HEK293 (cell line): ENCODE data around the gene QPCTL.

Experiments
- CTCF ChIA-PET: fragments of 350-600 bp; formaldehyde crosslinking; extraction: SDS; loops from one replicate; lab custom pipeline; 2021; ENCODE audit warnings: antibody characterized with exemption; lab: Yijun Ruan, JAX
- POLR2A ChIA-PET: fragments of 300-600 bp; formaldehyde crosslinking; extraction: SDS; loops from one replicate; lab custom pipeline; 2020; ENCODE audit warnings: antibody characterized with exemption, inconsistent platforms; lab: Yijun Ruan, JAX
- H3K27ac ChIP-seq: fragments of 200-500 bp; sonication (Bioruptor generic); 2 replicates; pipeline ENCODE4 v1.5.1; 2014; ENCODE audit warnings: low read depth, low read length, control low read depth, inconsistent platforms; ENCODE audit errors: extremely low read depth
- H3K36me3 ChIP-seq, 2 experiments: fragments of 200-500 bp in 1 of 2; sonication (Bioruptor generic) in 1 of 2; 1 replicate in 1 of 2; 2 replicates in 1 of 2; pipeline ENCODE4 v1.5.1; 2014 to 2017; ENCODE audit warnings: inconsistent platforms in 2 of 2, low read length in 2 of 2; ENCODE audit not compliant: control insufficient read depth in 2 of 2, insufficient read depth in 1 of 2
- H3K4me1 ChIP-seq: fragments of 200-500 bp; sonication (Bioruptor generic); 2 replicates; pipeline ENCODE4 v1.5.1; 2014; ENCODE audit warnings: mild to moderate bottlenecking, low read length, inconsistent platforms; ENCODE audit not compliant: control insufficient read depth, insufficient read depth
- H3K4me3 ChIP-seq: 2 replicates; pipeline ENCODE4 v1.5.1; 2011; ENCODE audit warnings: low read depth, mild to moderate bottlenecking, control low read depth, low read length, moderate library complexity
- H3K9me3 ChIP-seq: fragments of 200-500 bp; sonication (Bioruptor generic); 2 replicates; pipeline ENCODE4 v1.5.1; 2014; ENCODE audit warnings: low read depth, low read length, inconsistent platforms; ENCODE audit not compliant: control insufficient read depth, insufficient read depth
- GLIS1 ChIP-seq: fragments of 450-650 bp; formaldehyde crosslinking; IDR thresholded peaks from 2 replicates; pipeline ENCODE4 v1.5.1; 2016; ENCODE audit warnings: missing biosample characterization, missing genetic modification characterization
- IKZF3 ChIP-seq: fragments of 450-650 bp; IDR thresholded peaks from 2 replicates; pipeline ENCODE4 v1.5.0; 2018; ENCODE audit warnings: missing biosample characterization, mild to moderate bottlenecking, missing genetic modification characterization, moderate library complexity
- KLF9 ChIP-seq: fragments of 450-650 bp; formaldehyde crosslinking; IDR thresholded peaks from 2 replicates; pipeline ENCODE4 v1.5.1; 2016; ENCODE audit warnings: missing biosample characterization, missing genetic modification characterization, low read depth
- MEIS1 ChIP-seq: sonication (generic); formaldehyde crosslinking; IDR thresholded peaks from 2 replicates; pipeline ENCODE4 v1.8.1; 2022; ENCODE audit warnings: missing genetic modification reagents, mild to moderate bottlenecking, borderline replicate concordance
- PRDM1 ChIP-seq: fragments of 450-650 bp; formaldehyde crosslinking; IDR thresholded peaks from 2 replicates; pipeline ENCODE4; 2016; ENCODE audit warnings: missing biosample characterization, missing genetic modification characterization
- SCRT1 ChIP-seq: fragments of 450-650 bp; formaldehyde crosslinking; IDR thresholded peaks from 2 replicates; pipeline ENCODE4 v1.5.1; 2016; ENCODE audit warnings: missing biosample characterization, missing genetic modification characterization, borderline replicate concordance
- ZBTB49 ChIP-seq: fragments of 450-650 bp; formaldehyde crosslinking; IDR thresholded peaks from 2 replicates; pipeline ENCODE4 v1.5.1; 2016; ENCODE audit warnings: missing biosample characterization, missing genetic modification characterization, low read depth
- ZFP37 ChIP-seq: fragments of 450-650 bp; formaldehyde crosslinking; IDR thresholded peaks from 2 replicates; pipeline ENCODE4 v1.5.1; 2016; ENCODE audit warnings: missing biosample characterization, missing genetic modification characterization
- ZFP69B ChIP-seq: fragments of 450-650 bp; formaldehyde crosslinking; IDR thresholded peaks from 2 replicates; pipeline ENCODE4 v1.5.1; 2016; ENCODE audit warnings: missing biosample characterization, missing genetic modification characterization
- ZIC2 ChIP-seq: fragments of 450-650 bp; formaldehyde crosslinking; IDR thresholded peaks from 2 replicates; pipeline ENCODE4 v1.5.1; 2016; ENCODE audit warnings: missing biosample characterization, missing genetic modification characterization
- ZNF140 ChIP-seq: fragments of 450-650 bp; formaldehyde crosslinking; IDR thresholded peaks from 2 replicates; pipeline ENCODE4 v1.5.1; 2016; ENCODE audit warnings: missing biosample characterization, missing genetic modification characterization
- ZNF146 ChIP-seq: fragments of 450-650 bp; formaldehyde crosslinking; IDR thresholded peaks from 2 replicates; pipeline ENCODE4 v1.5.1; 2016; ENCODE audit warnings: missing biosample characterization, missing genetic modification characterization
- ZNF16 ChIP-seq: fragments of 450-650 bp; formaldehyde crosslinking; IDR thresholded peaks from 2 replicates; pipeline ENCODE4 v1.5.1; 2016; ENCODE audit warnings: low read depth, missing biosample characterization, missing genetic modification characterization
- ZNF19 ChIP-seq: fragments of 450-650 bp; formaldehyde crosslinking; IDR thresholded peaks from 2 replicates; pipeline ENCODE4; 2016; ENCODE audit warnings: missing biosample characterization, missing genetic modification characterization, low read depth
- ZNF274 ChIP-seq, 2 experiments: fragments of 200-500 bp in 1 of 2; fragments of 450-650 bp in 1 of 2; sonication (Bioruptor generic) in 1 of 2; formaldehyde crosslinking in 1 of 2; IDR thresholded peaks; 2 replicates each; pipeline versions ENCODE4 v1.5.1 to v1.6.1; 2014 to 2016; ENCODE audit warnings: borderline replicate concordance in 1 of 2, inconsistent platforms in 1 of 2, low read length in 1 of 2, missing biosample characterization in 1 of 2, missing genetic modification characterization in 1 of 2
- ZNF366 ChIP-seq: fragments of 450-650 bp; formaldehyde crosslinking; conservative IDR thresholded peaks from 2 replicates; pipeline ENCODE4 v1.5.1; 2016; ENCODE audit warnings: missing biosample characterization, missing genetic modification characterization
- ZNF521 ChIP-seq: fragments of 450-650 bp; formaldehyde crosslinking; IDR thresholded peaks from 2 replicates; pipeline ENCODE4 v1.5.1; 2017; ENCODE audit warnings: missing biosample characterization, mild to moderate bottlenecking, missing genetic modification characterization
- ZNF549 ChIP-seq: fragments of 450-650 bp; IDR thresholded peaks from 2 replicates; pipeline ENCODE4 v1.5.1; 2018; ENCODE audit warnings: missing biosample characterization, missing genetic modification characterization, mild to moderate bottlenecking, inconsistent platforms, moderate library complexity
- ZNF580 ChIP-seq: fragments of 450-650 bp; formaldehyde crosslinking; IDR thresholded peaks from 2 replicates; pipeline ENCODE4 v1.5.1; 2016; ENCODE audit warnings: missing biosample characterization, missing genetic modification characterization
- ZNF596 ChIP-seq: fragments of 450-650 bp; IDR thresholded peaks from 2 replicates; pipeline ENCODE4 v1.5.0; 2018; ENCODE audit warnings: missing biosample characterization, mild to moderate bottlenecking, missing genetic modification characterization, moderate library complexity
- ZNF843 ChIP-seq: fragments of 450-650 bp; formaldehyde crosslinking; IDR thresholded peaks from 2 replicates; pipeline ENCODE4 v1.5.1; 2016; ENCODE audit warnings: missing biosample characterization, missing genetic modification characterization
- ZSCAN16 ChIP-seq: fragments of 450-650 bp; formaldehyde crosslinking; IDR thresholded peaks from 2 replicates; pipeline ENCODE4 v1.5.1; 2016; ENCODE audit warnings: missing biosample characterization, missing genetic modification characterization
- ZSCAN30 ChIP-seq: fragments of 450-650 bp; IDR thresholded peaks from 2 replicates; pipeline ENCODE4 v1.5.1; 2018; ENCODE audit warnings: missing biosample characterization, mild to moderate bottlenecking, missing genetic modification characterization, moderate library complexity
- TF ChIP-seq, protein P1 (sequence below): fragments of 450-650 bp; formaldehyde crosslinking; IDR thresholded peaks from 2 replicates; pipeline ENCODE4 v1.5.1; 2016; ENCODE audit warnings: missing biosample characterization, missing genetic modification characterization
- TF ChIP-seq, protein P2 (sequence below): fragments of 450-650 bp; formaldehyde crosslinking; IDR thresholded peaks from 2 replicates; pipeline ENCODE4 v1.5.1; 2016; ENCODE audit warnings: missing biosample characterization, missing genetic modification characterization, low read depth

QPCTL gene

GRCh38 chr19:45657520-45658167 lies 34.8 kb upstream of the QPCTL start (continued):
- TF ChIP-seq, protein P1, sequence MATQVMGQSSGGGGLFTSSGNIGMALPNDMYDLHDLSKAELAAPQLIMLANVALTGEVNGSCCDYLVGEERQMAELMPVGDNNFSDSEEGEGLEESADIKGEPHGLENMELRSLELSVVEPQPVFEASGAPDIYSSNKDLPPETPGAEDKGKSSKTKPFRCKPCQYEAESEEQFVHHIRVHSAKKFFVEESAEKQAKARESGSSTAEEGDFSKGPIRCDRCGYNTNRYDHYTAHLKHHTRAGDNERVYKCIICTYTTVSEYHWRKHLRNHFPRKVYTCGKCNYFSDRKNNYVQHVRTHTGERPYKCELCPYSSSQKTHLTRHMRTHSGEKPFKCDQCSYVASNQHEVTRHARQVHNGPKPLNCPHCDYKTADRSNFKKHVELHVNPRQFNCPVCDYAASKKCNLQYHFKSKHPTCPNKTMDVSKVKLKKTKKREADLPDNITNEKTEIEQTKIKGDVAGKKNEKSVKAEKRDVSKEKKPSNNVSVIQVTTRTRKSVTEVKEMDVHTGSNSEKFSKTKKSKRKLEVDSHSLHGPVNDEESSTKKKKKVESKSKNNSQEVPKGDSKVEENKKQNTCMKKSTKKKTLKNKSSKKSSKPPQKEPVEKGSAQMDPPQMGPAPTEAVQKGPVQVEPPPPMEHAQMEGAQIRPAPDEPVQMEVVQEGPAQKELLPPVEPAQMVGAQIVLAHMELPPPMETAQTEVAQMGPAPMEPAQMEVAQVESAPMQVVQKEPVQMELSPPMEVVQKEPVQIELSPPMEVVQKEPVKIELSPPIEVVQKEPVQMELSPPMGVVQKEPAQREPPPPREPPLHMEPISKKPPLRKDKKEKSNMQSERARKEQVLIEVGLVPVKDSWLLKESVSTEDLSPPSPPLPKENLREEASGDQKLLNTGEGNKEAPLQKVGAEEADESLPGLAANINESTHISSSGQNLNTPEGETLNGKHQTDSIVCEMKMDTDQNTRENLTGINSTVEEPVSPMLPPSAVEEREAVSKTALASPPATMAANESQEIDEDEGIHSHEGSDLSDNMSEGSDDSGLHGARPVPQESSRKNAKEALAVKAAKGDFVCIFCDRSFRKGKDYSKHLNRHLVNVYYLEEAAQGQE (tag by site-specific recombination), result no peak
- TF ChIP-seq GLIS1 (tag by site-specific recombination) (0 out of 2 replicates have a peak, but pooled peaks have one; percentile 8), ZNF521 (tag by site-specific recombination) (no peak)
- TF ChIP-seq, all 188 proteins: peak for 6

DNA sequence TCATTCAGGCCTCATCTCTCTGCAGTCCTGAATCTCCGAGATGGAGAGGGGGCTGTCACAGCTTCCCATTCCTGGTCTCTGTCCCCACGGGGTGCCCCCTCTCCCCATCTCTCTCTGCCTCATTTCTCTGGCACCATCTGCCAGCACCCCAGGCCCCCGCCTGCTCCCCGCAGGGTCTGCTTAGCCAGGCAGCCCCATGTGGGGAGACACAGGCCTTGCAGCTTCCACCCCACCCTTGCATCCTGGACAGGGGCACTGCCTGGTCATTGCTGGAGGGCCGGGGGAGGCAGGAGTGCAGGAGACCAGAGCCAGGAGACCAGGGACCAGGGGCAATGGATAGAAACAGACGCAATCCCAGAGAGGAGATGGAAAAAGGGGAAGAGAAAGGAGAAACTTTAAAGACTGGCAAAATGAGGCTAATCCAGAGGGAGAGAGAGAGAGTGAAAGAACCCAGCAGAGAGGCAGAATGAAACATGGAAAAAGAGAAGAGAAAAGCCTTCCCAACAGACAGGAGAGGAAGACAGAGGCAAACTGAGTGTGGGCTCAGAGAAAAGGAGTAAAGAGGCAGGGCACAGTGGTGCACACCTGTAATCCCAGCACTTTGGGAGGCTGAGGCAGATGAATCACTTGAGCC lies 33.3 kb upstream of the QPCTL start:
- POLR2A ChIA-PET, result no interaction called here
- no peak for TF ChIP-seq ZNF843
- no peak for TF ChIP-seq ZFP37 (tag by site-specific recombination)
- TF ChIP-seq, protein P2, sequence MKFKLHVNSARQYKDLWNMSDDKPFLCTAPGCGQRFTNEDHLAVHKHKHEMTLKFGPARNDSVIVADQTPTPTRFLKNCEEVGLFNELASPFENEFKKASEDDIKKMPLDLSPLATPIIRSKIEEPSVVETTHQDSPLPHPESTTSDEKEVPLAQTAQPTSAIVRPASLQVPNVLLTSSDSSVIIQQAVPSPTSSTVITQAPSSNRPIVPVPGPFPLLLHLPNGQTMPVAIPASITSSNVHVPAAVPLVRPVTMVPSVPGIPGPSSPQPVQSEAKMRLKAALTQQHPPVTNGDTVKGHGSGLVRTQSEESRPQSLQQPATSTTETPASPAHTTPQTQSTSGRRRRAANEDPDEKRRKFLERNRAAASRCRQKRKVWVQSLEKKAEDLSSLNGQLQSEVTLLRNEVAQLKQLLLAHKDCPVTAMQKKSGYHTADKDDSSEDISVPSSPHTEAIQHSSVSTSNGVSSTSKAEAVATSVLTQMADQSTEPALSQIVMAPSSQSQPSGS (tag by site-specific recombination), result no peak
- no peak for TF ChIP-seq MEIS1 (CRISPR knock-in tag)
- TF ChIP-seq ZNF366, result peak; percentile 69
- TF ChIP-seq ZNF274 (IDR thresholded peaks at IDR 0.05; ENCODE audit: low read length), result no peak
- TF ChIP-seq ZNF274 (tag by site-specific recombination; IDR thresholded peaks at IDR 0.05; ENCODE audit: borderline replicate concordance), result no peak
- TF ChIP-seq ZIC2, result peak; percentile 58
- no peak for TF ChIP-seq ZNF146 (tag by site-specific recombination)
- peak; percentile 75 for TF ChIP-seq PRDM1 (tag by site-specific recombination)
- CTCF ChIA-PET, result interaction anchor here (0.6 kb wide), 1 partner anchor 18 kb away, joined by 6 read pairs; no protein-coding TSS in a partner anchor
- Histone ChIP-seq H3K4me3 (no peak overlapping the region), H3K27ac (no peak overlapping the region), H3K9me3 (no peaks in the 10 kb centered on the region), H3K36me3 (no peaks in the 10 kb centered on the region), H3K4me1 (no peaks in the 10 kb centered on the region)

DNA sequence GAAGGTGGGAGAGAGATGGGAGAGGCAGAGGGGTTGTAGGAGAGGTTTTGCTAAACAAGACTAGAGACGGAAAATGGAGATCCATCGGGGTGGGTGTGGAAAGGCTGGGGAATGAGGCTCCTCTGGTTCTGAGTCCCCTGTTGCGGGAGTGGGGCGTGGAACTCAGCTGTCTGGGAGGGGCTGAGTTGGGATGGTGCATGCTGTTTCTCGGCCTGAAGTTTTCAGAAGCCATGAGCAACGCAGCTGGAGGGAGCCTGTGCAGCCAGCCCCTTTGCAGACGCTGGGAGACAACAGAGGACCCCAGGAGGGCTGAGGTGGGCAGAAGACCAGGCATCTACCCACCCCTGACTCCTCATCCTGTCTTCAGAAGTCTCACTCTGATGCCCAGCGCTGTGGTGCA lies 31.8 kb upstream of the QPCTL start:
- ChIA-PET CTCF (interaction anchor here (1.0 kb wide), 1 partner anchor 17 kb away, joined by 4 read pairs; no protein-coding TSS in a partner anchor), POLR2A (interaction anchor here (0.6 to 1.1 kb wide), 2 partner anchors 17 to 40 kb away, joined by 3 to 4 read pairs; no protein-coding TSS in a partner anchor)
- Histone ChIP-seq H3K4me1 (no peaks in the 10 kb centered on the region), H3K27ac (no peak overlapping the region), H3K36me3 (no peaks in the 10 kb centered on the region), H3K9me3 (no peaks in the 10 kb centered on the region), H3K4me3 (no peak overlapping the region)
- no peak for TF ChIP-seq SCRT1 (tag by site-specific recombination)
- no peak for TF ChIP-seq IKZF3 (tag by site-specific recombination)
- TF ChIP-seq ZNF16, result no peak
- TF ChIP-seq ZBTB49 (tag by site-specific recombination), result no peak
- TF ChIP-seq ZSCAN30 (tag by site-specific recombination), result no peak
- TF ChIP-seq KLF9, result no peak
- TF ChIP-seq ZNF549 (tag by site-specific recombination), result no peak
- no peak for TF ChIP-seq ZFP69B (tag by site-specific recombination)
- no peak for TF ChIP-seq ZSCAN16 (tag by site-specific recombination)
- no peak for TF ChIP-seq ZNF580 (tag by site-specific recombination)
- no peak for TF ChIP-seq ZNF596 (tag by site-specific recombination)
- no peak for TF ChIP-seq PRDM1 (tag by site-specific recombination)
- TF ChIP-seq ZNF140 (tag by site-specific recombination), result no peak
- TF ChIP-seq ZNF19 (tag by site-specific recombination), result no peak
